Activated effector memory CD4-positive, alpha-beta T cell treated with Interleukin-2 at 50 U/mL for 16 hours (primary cell): Measurements from ENCODE around the gene ERVH48-1.
"Not testable (repeated sequence)": the region's sequence is repeated elsewhere in the genome, so short reads cannot be mapped to it uniquely, and the experiment has no call there.

ENCODE experiments used
- DNase-seq: peaks from one replicate; pipeline ENCODE4 v3.0.0-alpha.2; 2020

ERVH48-1 gene

GRCh38 chr21:42903817-42904216, 21.6 kb downstream of the ERVH48-1 start:
- DNase-seq, result no peak

DNA sequence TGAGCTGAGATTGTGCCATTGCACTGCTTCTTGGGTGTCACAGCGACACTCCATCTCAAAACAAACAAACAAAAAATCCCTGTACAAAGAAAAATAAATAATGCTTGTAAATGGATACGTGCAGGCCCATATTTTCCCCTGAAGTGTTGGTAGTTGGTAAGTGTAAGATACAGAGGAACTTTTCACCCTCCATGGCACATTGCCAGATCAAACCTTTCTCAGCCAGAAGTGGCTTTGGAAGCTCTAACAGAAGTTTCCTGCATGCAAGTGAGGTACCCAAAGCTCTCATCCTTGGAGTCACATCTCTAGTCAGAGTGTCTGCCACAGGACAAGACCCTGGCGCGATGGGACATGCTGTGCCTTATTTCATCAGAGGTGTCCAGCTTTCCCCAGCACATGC, 25.0 kb downstream of the ERVH48-1 start:
- no peak for DNase-seq

GRCh38 chr21:42892931-42893755, 32.3 kb downstream of the ERVH48-1 start, which contains the start of gene NDUFV3:
TSS of gene NDUFV3 (plus strand) at chr21:42893309. CDS start at chr21:42893334, 25 bp downstream.
- peak; percentile 100 for DNase-seq

DNA sequence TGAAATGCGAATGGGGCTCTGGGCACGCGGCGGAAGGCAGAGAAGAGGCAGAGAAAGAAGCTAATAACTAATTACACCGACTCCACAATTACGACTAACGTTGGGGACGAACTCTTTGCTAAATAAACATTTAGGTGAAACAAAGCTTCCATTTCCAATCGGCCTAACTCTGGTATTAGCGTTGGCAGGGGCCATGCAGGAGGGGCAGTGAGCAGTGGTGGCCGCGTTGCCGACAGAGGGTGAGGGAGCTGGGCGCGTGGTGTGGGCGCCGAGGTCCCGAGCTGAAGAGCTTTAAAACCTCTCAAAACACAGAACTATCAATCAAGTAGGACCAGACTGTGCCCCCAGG, 32.9 kb downstream of the ERVH48-1 start:
- DNase-seq, result no peak

GRCh38 chr21:42887326-42887725, 38.1 kb downstream of the ERVH48-1 start:
- DNase-seq, result no peak

GRCh38 chr21:42883921-42884320, 41.5 kb downstream of the ERVH48-1 start:
- no peak for DNase-seq

GRCh38 chr21:42880352-42880751, 45.1 kb downstream of the ERVH48-1 start:
- no peak for DNase-seq

DNA sequence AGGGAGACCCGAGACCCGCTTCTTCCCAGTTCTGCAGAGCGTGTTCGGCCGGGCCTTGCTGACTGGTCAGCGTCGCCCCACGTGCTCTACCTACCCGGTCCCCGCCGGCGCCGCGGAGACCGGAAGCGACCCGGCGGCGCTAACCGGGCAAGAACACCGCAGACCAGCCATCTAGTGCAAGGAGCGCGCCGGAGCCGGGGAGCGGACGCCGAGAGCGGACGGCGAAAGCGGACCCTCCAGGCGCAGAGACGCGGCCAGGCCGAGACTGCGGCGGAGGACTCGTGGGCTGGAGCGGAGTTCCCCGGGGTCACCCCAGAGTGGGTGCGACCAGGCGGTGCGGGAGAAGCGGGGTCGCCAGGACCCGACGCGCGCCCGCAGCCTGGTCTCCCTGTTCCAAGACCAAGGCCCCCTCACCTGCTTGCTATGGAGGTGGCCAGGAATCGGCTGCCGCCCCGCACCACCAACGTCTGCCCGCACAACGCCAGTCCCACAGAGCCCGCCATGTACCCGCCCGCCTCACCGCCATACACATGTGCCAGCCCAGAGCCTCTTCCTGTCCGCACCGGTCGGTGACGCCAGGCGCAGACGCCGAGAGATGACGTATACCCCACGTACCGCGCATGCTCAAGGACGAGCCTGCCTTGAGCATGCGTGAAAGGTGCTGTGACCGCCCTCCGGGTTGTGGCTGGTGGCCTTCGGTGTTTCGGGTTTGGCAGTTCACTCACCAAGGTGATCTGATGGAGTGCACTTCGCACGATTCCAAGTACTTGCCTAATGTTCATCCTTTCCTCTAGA, 46.2 kb downstream of the ERVH48-1 start, which contains the start of gene WDR4:
Gene WDR4 (minus strand): TSS at position 547 of the 795 bp plus-strand sequence. CDS start 44 bp downstream, at position 503.
- peak; percentile 98 for DNase-seq

DNA sequence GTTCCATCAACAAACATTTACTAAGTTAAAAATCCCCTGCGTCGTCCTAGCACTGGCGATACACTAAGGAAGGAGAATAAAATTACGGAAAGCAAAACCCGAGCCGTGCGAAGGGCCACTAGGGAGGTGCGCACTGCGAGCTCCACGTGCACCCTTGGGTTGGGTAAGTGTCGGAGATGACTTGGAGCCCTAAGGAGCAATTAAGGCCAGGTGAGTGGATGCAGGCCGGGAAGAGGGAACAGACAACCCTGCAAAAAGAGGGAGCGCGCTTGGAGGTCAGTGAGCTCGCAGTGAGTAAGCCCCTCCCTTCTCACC, 46.8 kb downstream of the ERVH48-1 start:
- DNase-seq, result no peak

DNA sequence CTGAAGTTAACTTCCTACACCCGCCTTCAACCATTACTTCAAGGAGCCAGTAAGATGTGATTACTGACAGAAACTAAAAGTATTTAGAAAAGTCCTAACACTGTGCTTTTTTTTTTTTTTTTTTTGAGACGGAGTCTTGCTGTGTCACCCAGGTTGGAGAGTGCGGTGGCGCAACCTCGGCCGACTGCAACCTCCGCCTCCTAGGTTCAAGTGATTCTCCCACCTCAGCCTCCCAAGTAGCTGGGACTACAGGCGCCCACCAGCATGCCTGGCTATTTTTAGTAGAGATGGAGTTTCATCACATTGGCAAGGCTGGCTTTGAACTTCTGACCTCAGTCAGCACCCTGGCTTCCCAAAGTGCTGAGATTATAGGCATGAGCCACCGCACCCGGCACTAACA, 49.6 kb downstream of the ERVH48-1 start:
- DNase-seq, result not testable (repeated sequence)

- DNase-seq, result no peak
Observed at GRCh38 chr21:42873096-42873495, 52.3 kb downstream of the ERVH48-1 start.

- no peak for DNase-seq
Observed at GRCh38 chr21:42868196-42868595, 57.2 kb downstream of the ERVH48-1 start.
